GM12891 (cell line): ENCODE data around the gene STXBP5L.

Source experiments
- POLR2A ChIP-seq: IDR thresholded peaks from 2 replicates; pipeline ENCODE4 v1.6.1; 2011; ENCODE audit warnings: low read depth, low read length, control low read depth
- POLR2AphosphoS5 ChIP-seq: IDR thresholded peaks from 2 replicates; pipeline ENCODE4 v1.6.1; 2011; ENCODE audit warnings: low read depth, low read length, control low read depth
- SPI1 ChIP-seq: IDR thresholded peaks from 2 replicates; pipeline ENCODE4 v1.6.1; 2011; ENCODE audit warnings: low read depth, low read length, control low read depth

DNA sequence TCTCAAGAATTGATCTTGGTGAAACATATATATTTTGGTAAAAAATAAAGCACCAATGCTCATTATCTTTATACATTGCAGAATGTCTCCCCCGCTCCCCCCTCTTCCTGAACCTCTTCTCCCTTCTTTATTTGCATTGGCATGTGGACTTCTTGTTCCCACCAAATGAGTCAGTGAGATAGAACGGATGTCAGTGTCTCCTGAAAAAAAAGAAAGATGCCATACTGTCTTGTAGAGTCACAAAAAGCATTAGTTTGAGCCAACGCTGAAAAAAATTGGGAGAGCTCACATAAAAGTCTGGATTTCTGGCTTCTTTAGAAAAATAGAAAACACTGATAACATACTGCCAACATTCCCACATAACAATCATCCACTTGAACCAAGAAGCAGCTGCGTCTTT is 32.0 kb upstream of the STXBP5L start:
- no peak for TF ChIP-seq POLR2A
- TF ChIP-seq POLR2AphosphoS5 = no peak
- TF ChIP-seq SPI1 = no peak
